Measurements from ENCODE around the gene GGA1. TPM values are rescaled to one million over a fixed set of nuclear protein-coding genes. Genes with fewer than 3 reads are reported as not detected.

The GGA1 gene
- total RNA-seq, 3 donors from 2014 or later = 70.4 to 79.0 (median 74.3) TPM

- TF ChIP-seq CTCF (IDR thresholded peaks at IDR 0.05) = no peak
- Histone ChIP-seq H3K4me3 (peak overlapping the region; percentile 17), H3K36me3 (ENCODE audit: low read depth) (peaks cover 3% of the 10 kb centered on the region), H3K4me1 (ENCODE audit: low read depth) (peaks cover 45% of the 10 kb centered on the region), H3K9me3 (no peaks in the 10 kb centered on the region)
- intact Hi-C loops (cut with DNase I, micrococcal nuclease) = no loop called here
- DNase-seq = peak; percentile 43 to 70 (median 62)
- peak; percentile 1 for ATAC-seq
Measured at GRCh38 chr22:37675930-37676735, 67.5 kb downstream of the GGA1 start.

GRCh38 chr22:37676736-37677492 lies 68.3 kb downstream of the GGA1 start:
- Histone ChIP-seq H3K36me3 (ENCODE audit: low read depth) (peaks cover 3% of the 10 kb centered on the region), H3K9me3 (no peaks in the 10 kb centered on the region), H3K4me1 (ENCODE audit: low read depth) (peaks cover 52% of the 10 kb centered on the region), H3K4me3 (peak overlapping the region; percentile 17)
- DNase-seq (peak; percentile 94 to 95 (median 94)), ATAC-seq (peak; percentile 79)
- intact Hi-C loops (cut with DNase I, micrococcal nuclease) = no loop called here
- no peak for TF ChIP-seq CTCF (IDR thresholded peaks at IDR 0.05)

- DNase-seq = no peak
- Histone ChIP-seq H3K36me3 (ENCODE audit: low read depth) (peaks cover 3% of the 10 kb centered on the region), H3K4me1 (ENCODE audit: low read depth) (peaks cover 52% of the 10 kb centered on the region), H3K9me3 (no peaks in the 10 kb centered on the region), H3K4me3 (peak overlapping the region; percentile 17)
- intact Hi-C loops (cut with DNase I, micrococcal nuclease) = no loop called here
- no peak for ATAC-seq
- no peak for TF ChIP-seq CTCF (IDR thresholded peaks at IDR 0.05)
Measured at GRCh38 chr22:37677493-37677974, 68.9 kb downstream of the GGA1 start.

- Histone ChIP-seq H3K36me3 (ENCODE audit: low read depth) (peaks cover 3% of the 10 kb centered on the region), H3K9me3 (no peaks in the 10 kb centered on the region), H3K4me3 (no peak overlapping the region), H3K4me1 (ENCODE audit: low read depth) (peaks cover 44% of the 10 kb centered on the region)
- no peak for TF ChIP-seq CTCF (IDR thresholded peaks at IDR 0.05)
- DNase-seq = no peak
- ATAC-seq = no peak
- intact Hi-C loops (cut with DNase I, micrococcal nuclease) = no loop called here
Measured at GRCh38 chr22:37678372-37678771, 69.7 kb downstream of the GGA1 start.

- peaks cover 42% of the 10 kb centered on the region for H3K4me1 ChIP-seq (ENCODE audit: low read depth)
- intact Hi-C loops (cut with DNase I, micrococcal nuclease) = loop anchor here (5.0 to 10.0 kb wide), 2 partner anchors 37 to 55 kb away; no protein-coding TSS in a partner anchor
Measured at GRCh38 chr22:37679670-37680069, 71.0 kb downstream of the GGA1 start.

More at GRCh38 chr22:37679670-37680069, 71.0 kb downstream of the GGA1 start:
- TF ChIP-seq CTCF (IDR thresholded peaks at IDR 0.05) = no peak
- no peak for ATAC-seq
- no peak for DNase-seq
- Histone ChIP-seq H3K9me3 (no peaks in the 10 kb centered on the region), H3K4me3 (no peak overlapping the region), H3K36me3 (ENCODE audit: low read depth) (peaks cover 3% of the 10 kb centered on the region)
